ENCODE measurements around the gene OR52A1. TPM values are rescaled to one million over a fixed set of nuclear protein-coding genes. Genes with fewer than 3 reads are reported as not detected.

The OR52A1 gene
- total and polyA plus RNA-seq, 2 donors (not counting 3 experiments of a cell fraction or from before 2014, with no cell fraction given): not detected

- no peaks in the 10 kb centered on the region for H3K27me3 ChIP-seq (ENCODE audit: control insufficient read depth in 2 of 2, insufficient read depth in 2 of 2, low read length in 2 of 2)
- no peaks in the 10 kb centered on the region for H3K9me1 ChIP-seq (replicated peaks; ENCODE audit: control insufficient read depth, extremely low read depth, insufficient read depth, low read length)
- no TSS peak for BruUV-seq (replicated peaks)
- no peaks in the 10 kb centered on the region for H4K20me1 ChIP-seq (replicated peaks; ENCODE audit: control insufficient read depth, extremely low read depth, insufficient read depth, low read length)
- CTCF ChIA-PET: no interaction called here
- H3K4me3 ChIP-seq (replicated peaks in 1 of 3; ENCODE audit: insufficient read depth in 1 of 3, low read depth in 1 of 3, low read length in 3 of 3): no peak overlapping the region
- H3K79me2 ChIP-seq (ENCODE audit: control insufficient read depth, insufficient read depth, low read length): no peaks in the 10 kb centered on the region
- H3K4me1 ChIP-seq (ENCODE audit: control insufficient read depth, extremely low read depth, insufficient read depth, low read length): no peaks in the 10 kb centered on the region
- H2AFZ ChIP-seq (ENCODE audit: low read depth, low read length): no peak overlapping the region
- DNase-seq (ENCODE audit: low read depth, low spot score) (no peak), FAIRE-seq (no peak)
- no peaks in the 10 kb centered on the region for H3K36me3 ChIP-seq (ENCODE audit: control insufficient read depth in 2 of 2, extremely low read depth in 1 of 2, insufficient read depth in 2 of 2, low read length in 2 of 2)
- POLR2A ChIA-PET: no interaction called here
- H3K9me3 ChIP-seq (replicated peaks; ENCODE audit: control insufficient read depth, insufficient read depth, low read length): no peaks in the 10 kb centered on the region
- H3K27ac ChIP-seq (ENCODE audit: insufficient read depth, low read depth, low read length): no peak overlapping the region
- no peak overlapping the region for H3K9ac ChIP-seq (replicated peaks; ENCODE audit: extremely low read depth, insufficient read depth, low read length)
- no peak overlapping the region for H3K4me2 ChIP-seq (ENCODE audit: insufficient read depth, low read length)
- intact Hi-C loops (cut with micrococcal nuclease): loop anchor here (10.0 kb wide), 1 partner anchor 597 kb away; the partner anchor contains the start of gene OR52N5
- TF ChIP-seq JUN (IDR thresholded peaks at IDR 0.05; ENCODE audit: borderline replicate concordance, insufficient read depth, insufficient read length, low read depth): no peak
- no peak for TF ChIP-seq MAX (IDR thresholded peaks at IDR 0.05; ENCODE audit: insufficient read depth, insufficient read length)
- TF ChIP-seq MYC (IDR thresholded peaks at IDR 0.05; ENCODE audit: low read depth, low read length): no peak
- TF ChIP-seq GATA2 (IDR thresholded peaks at IDR 0.05; ENCODE audit: insufficient read depth, insufficient read length, low read depth, low read length): no peak
- TF ChIP-seq CTCF (IDR thresholded peaks at IDR 0.05; ENCODE audit: extremely low read depth in 1 of 2, insufficient read depth in 1 of 2, low read depth in 1 of 2, low read length in 2 of 2): no peak
- no peak for TF ChIP-seq POLR2AphosphoS5 (IDR thresholded peaks at IDR 0.05; ENCODE audit: insufficient read depth, low read depth, low read length)
- no peak for TF ChIP-seq EZH2 (IDR thresholded peaks at IDR 0.05; ENCODE audit: borderline replicate concordance, low read depth, low read length, severe bottlenecking)
- TF ChIP-seq FOS (IDR thresholded peaks at IDR 0.05; ENCODE audit: borderline replicate concordance, insufficient read depth, low read length): no peak
- no peak for TF ChIP-seq POLR2A (IDR thresholded peaks at IDR 0.05; ENCODE audit: low read depth, low read length)
- dilution Hi-C loops (cut with MboI; ENCODE audit: extremely low pct_ligation_motif_present, low sequenced_read_pairs): no loop called here
Observed at GRCh38 chr11:5188201-5188600, 33.6 kb upstream of the OR52A1 start.

Data from endothelial cell of umbilical vein (primary cell).